GM18505 (cell line): ENCODE results near the gene SNAPC2.

Experiments used
- ATAC-seq: cut with Tn5 transposase; IDR thresholded peaks from one replicate; pipeline ENCODE4 v1.9.1; 2021; ENCODE audit not compliant: unreplicated experiment
- POLR2A ChIP-seq: IDR thresholded peaks from 4 replicates; pipeline ENCODE4 v1.6.1; 2011; ENCODE audit warnings: borderline replicate concordance; ENCODE audit not compliant: insufficient read depth, insufficient read length; ENCODE audit errors: extremely low read depth

The SNAPC2 gene

GRCh38 chr19:7918615-7919421 lies 1.3 kb upstream of the SNAPC2 start:
- no peak for ATAC-seq
- no peak for TF ChIP-seq POLR2A

GRCh38 chr19:7920519-7921301 lies 572 bp downstream of the SNAPC2 start:
- TF ChIP-seq POLR2A, result peak; percentile 49
- ATAC-seq, result peak; percentile 40

- ATAC-seq, result no peak
- TF ChIP-seq POLR2A, result no peak
Measured at GRCh38 chr19:7921302-7921966, 1.3 kb downstream of the SNAPC2 start.

GRCh38 chr19:7921967-7922835 lies 2.1 kb downstream of the SNAPC2 start:
- ATAC-seq, result no peak
- no peak for TF ChIP-seq POLR2A

- ATAC-seq, result no peak
- TF ChIP-seq POLR2A, result no peak
Measured at GRCh38 chr19:7922836-7923195, 2.7 kb downstream of the SNAPC2 start.

- TF ChIP-seq POLR2A, result no peak
- no peak for ATAC-seq
Measured at GRCh38 chr19:7923295-7924191, 3.4 kb downstream of the SNAPC2 start.

- ATAC-seq, result no peak
- no peak for TF ChIP-seq POLR2A
Measured at GRCh38 chr19:7924241-7924640, 4.1 kb downstream of the SNAPC2 start.

- no peak for ATAC-seq
- TF ChIP-seq POLR2A, result no peak
Measured at GRCh38 chr19:7924651-7925170, 4.6 kb downstream of the SNAPC2 start.

GRCh38 chr19:7925171-7925851 lies 5.2 kb downstream of the SNAPC2 start:
- ATAC-seq, result no peak
- no peak for TF ChIP-seq POLR2A

- no peak for ATAC-seq
Measured at GRCh38 chr19:7926021-7926726, 6.0 kb downstream of the SNAPC2 start, which contains the start of gene CTXN1. CTXN1 (minus strand) TSS chr19:7926135; CDS start chr19:7925538, 597 bp downstream.

GRCh38 chr19:7926727-7927604 lies 6.8 kb downstream of the SNAPC2 start:
- TF ChIP-seq POLR2A, result no peak
- ATAC-seq, result no peak

More at GRCh38 chr19:7926021-7926726, 6.0 kb downstream of the SNAPC2 start, which contains the start of gene CTXN1:
- no peak for TF ChIP-seq POLR2A
